GM23338 (cell line): Measurements from ENCODE around the gene ATP9B. TPM values are rescaled to one million over a fixed set of nuclear protein-coding genes. Genes with fewer than 3 reads are reported as not detected.

Experiments
- ATAC-seq: fragments of 200-7000 bp; cut with Tn5 transposase; 3 replicates; pipeline ENCODE4 v1.9.1; 2020
- DNase-seq: peaks from one replicate; pipeline ENCODE4 v3.0.0-alpha.2; 2015; ENCODE audit warnings: low spot score
- H2AFZ ChIP-seq: fragments of 200-600 bp; sonication (generic); 2 replicates; pipeline ENCODE4 v1.8.0; 2016; ENCODE audit warnings: antibody characterized with exemption, mild to moderate bottlenecking, moderate library complexity
- H3F3A ChIP-seq: fragments of 200-600 bp; sonication (generic); replicated peaks from 2 replicates; pipeline ENCODE4 v1.8.0; 2017; ENCODE audit warnings: antibody characterized with exemption, mixed run types, low read depth
- H3K27ac ChIP-seq: fragments of 200-600 bp; sonication (generic); 2 replicates; pipeline ENCODE4 v1.6.1; 2016; ENCODE audit warnings: low read depth
- H3K27me3 ChIP-seq: fragments of 200-600 bp; sonication (generic); 2 replicates; pipeline ENCODE4 v1.8.0; 2016; ENCODE audit warnings: mild to moderate bottlenecking, mixed run types, moderate library complexity; ENCODE audit not compliant: insufficient read depth
- H3K36me3 ChIP-seq: fragments of 200-600 bp; sonication (generic); 2 replicates; pipeline ENCODE4 v1.8.0; 2016; ENCODE audit warnings: mild to moderate bottlenecking; ENCODE audit not compliant: insufficient read depth
- H3K4me1 ChIP-seq: fragments of 200-600 bp; sonication (generic); 2 replicates; pipeline ENCODE4 v1.8.0; 2016; ENCODE audit warnings: mild to moderate bottlenecking, moderate library complexity; ENCODE audit not compliant: insufficient read depth
- H3K4me2 ChIP-seq: fragments of 200-600 bp; sonication (generic); 2 replicates; pipeline ENCODE4 v1.7.1; 2017; ENCODE audit warnings: mixed run types
- H3K4me3 ChIP-seq: fragments of 200-600 bp; sonication (generic); 2 replicates; pipeline ENCODE4 v1.6.1; 2016; ENCODE audit warnings: mixed run types
- H3K79me2 ChIP-seq: fragments of 200-600 bp; sonication (generic); replicated peaks from 2 replicates; pipeline ENCODE4 v1.8.0; 2017; ENCODE audit warnings: mild to moderate bottlenecking; ENCODE audit not compliant: insufficient read depth
- H3K9me2 ChIP-seq: fragments of 200-600 bp; sonication (generic); 2 replicates; pipeline ENCODE4 v1.8.0; 2017; ENCODE audit not compliant: insufficient read depth
- H4K20me1 ChIP-seq: fragments of 200-600 bp; sonication (generic); replicated peaks from 2 replicates; pipeline ENCODE4 v1.8.0; 2017; ENCODE audit warnings: mild to moderate bottlenecking; ENCODE audit not compliant: insufficient read depth
- H3K27ac Mint-ChIP-seq: 2 replicates; pipeline ENCODE4 v1.8.0; 2020; ENCODE audit warnings: inconsistent platforms, mild to moderate bottlenecking, moderate library complexity, mixed read lengths
- H3K27me3 Mint-ChIP-seq: 3 replicates; pipeline ENCODE4 v1.8.0; 2022; ENCODE audit warnings: low read depth, mild to moderate bottlenecking, moderate library complexity, mixed read lengths, inconsistent platforms; ENCODE audit not compliant: insufficient read depth, poor library complexity
- H3K36me3 Mint-ChIP-seq: 3 replicates; pipeline ENCODE4 v1.8.0; 2021; ENCODE audit warnings: low read depth, mild to moderate bottlenecking, inconsistent platforms, moderate library complexity, mixed read lengths
- H3K4me1 Mint-ChIP-seq: 3 replicates; pipeline ENCODE4 v1.8.0; 2020; ENCODE audit warnings: mild to moderate bottlenecking, inconsistent platforms, mixed read lengths
- H3K4me3 Mint-ChIP-seq: 3 replicates; pipeline ENCODE4 v1.8.0; 2021; ENCODE audit warnings: moderate library complexity, mild to moderate bottlenecking, inconsistent platforms, mixed read lengths
- H3K9me3 Mint-ChIP-seq: 3 replicates; pipeline ENCODE4 v1.8.0; 2020; ENCODE audit warnings: moderate library complexity, mild to moderate bottlenecking, inconsistent platforms, mixed read lengths
- CREB1 ChIP-seq: fragments of 250-450 bp; sonication (Bioruptor Pico); IDR thresholded peaks from 2 replicates; pipeline ENCODE4 v1.5.0; 2020; ENCODE audit warnings: low read depth, mild to moderate bottlenecking, moderate library complexity
- EZH2 ChIP-seq: fragments of 200-600 bp; sonication (generic); IDR thresholded peaks from one replicate; pipeline ENCODE4 v1.8.0; 2017; ENCODE audit warnings: antibody characterized with exemption, mild to moderate bottlenecking, low read depth; ENCODE audit not compliant: unreplicated experiment
- EZH2phosphoT487 ChIP-seq: fragments of 200-600 bp; sonication (generic); IDR thresholded peaks from one replicate; pipeline ENCODE4 v1.8.1; 2018; ENCODE audit warnings: antibody characterized with exemption; ENCODE audit not compliant: unreplicated experiment
- NANOG ChIP-seq: IDR thresholded peaks from 2 replicates; pipeline ENCODE4 v1.6.1; 2016; ENCODE audit warnings: antibody characterized with exemption, borderline replicate concordance
- STAT1 ChIP-seq: IDR thresholded peaks from one replicate; pipeline ENCODE4 v1.6.1; 2016; ENCODE audit warnings: antibody characterized with exemption; ENCODE audit not compliant: unreplicated experiment
- ZNF331 ChIP-seq: fragments of 250-450 bp; sonication (Bioruptor Pico); IDR thresholded peaks from 2 replicates; pipeline ENCODE4 v1.5.0; 2020; ENCODE audit warnings: low read depth, mild to moderate bottlenecking, moderate library complexity
- polyA plus RNA-seq: library from polyadenylated mRNA; unstranded; fragments of >200 nt; fragmentation: Nextera tagmentation; extraction: Ambion mirVana; gene quantifications from 2 replicates; pipeline ENCODE4 v1.2.1, GENCODE V29; 2016
- total RNA-seq: library from RNA; depleted of rRNA; stranded (reverse); fragments of >200 nt; shearing (Covaris generic); gene quantifications from 2 replicates; pipeline ENCODE4 v1.2.3, GENCODE V29; 2014
- TF ChIP-seq, protein P1 (sequence below): fragments of 250-450 bp; sonication (Bioruptor Pico); IDR thresholded peaks from 2 replicates; pipeline ENCODE4 v1.5.0; 2020; ENCODE audit warnings: mild to moderate bottlenecking, moderate library complexity
- TF ChIP-seq, protein P2 (sequence below), 2 experiments: fragments of 200-600 bp in 1 of 2; sonication (generic) in 1 of 2; conservative IDR thresholded peaks; 2 replicates each; pipeline versions ENCODE4 v1.5.1 to v1.6.1; 2016 to 2017; ENCODE audit warnings: antibody characterized with exemption in 2 of 2, low read depth in 2 of 2, mild to moderate bottlenecking in 2 of 2, moderate library complexity in 1 of 2
- TF ChIP-seq, protein P3 (sequence below): IDR thresholded peaks from one replicate; pipeline ENCODE4 v1.6.1; 2018; ENCODE audit warnings: antibody characterized with exemption; ENCODE audit not compliant: unreplicated experiment

The ATP9B gene
- total and polyA plus RNA-seq, 2 experiments from 2014 or later = 14.2 to 25.6 TPM

DNA sequence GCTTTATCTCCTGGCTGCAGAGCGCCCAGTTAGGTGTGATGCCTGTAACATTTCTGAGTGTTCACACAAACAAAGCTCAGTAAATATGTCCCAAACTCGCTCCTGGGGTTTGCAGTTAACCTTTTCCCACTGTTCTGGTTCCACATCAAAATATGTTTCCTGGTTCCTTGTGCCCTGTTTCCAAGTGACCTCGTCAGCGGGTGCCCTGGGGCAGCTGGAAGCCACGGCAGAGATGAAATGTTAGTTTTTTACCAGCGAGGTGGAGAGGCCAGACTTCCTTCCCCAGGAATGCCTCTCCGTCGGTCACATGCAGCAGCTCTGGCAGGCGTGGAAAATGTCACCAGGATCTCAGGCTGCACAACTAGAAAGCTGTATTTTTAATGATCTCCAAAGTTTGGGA, 344.7 kb downstream of the ATP9B start (continued):
- TF ChIP-seq, protein P1, sequence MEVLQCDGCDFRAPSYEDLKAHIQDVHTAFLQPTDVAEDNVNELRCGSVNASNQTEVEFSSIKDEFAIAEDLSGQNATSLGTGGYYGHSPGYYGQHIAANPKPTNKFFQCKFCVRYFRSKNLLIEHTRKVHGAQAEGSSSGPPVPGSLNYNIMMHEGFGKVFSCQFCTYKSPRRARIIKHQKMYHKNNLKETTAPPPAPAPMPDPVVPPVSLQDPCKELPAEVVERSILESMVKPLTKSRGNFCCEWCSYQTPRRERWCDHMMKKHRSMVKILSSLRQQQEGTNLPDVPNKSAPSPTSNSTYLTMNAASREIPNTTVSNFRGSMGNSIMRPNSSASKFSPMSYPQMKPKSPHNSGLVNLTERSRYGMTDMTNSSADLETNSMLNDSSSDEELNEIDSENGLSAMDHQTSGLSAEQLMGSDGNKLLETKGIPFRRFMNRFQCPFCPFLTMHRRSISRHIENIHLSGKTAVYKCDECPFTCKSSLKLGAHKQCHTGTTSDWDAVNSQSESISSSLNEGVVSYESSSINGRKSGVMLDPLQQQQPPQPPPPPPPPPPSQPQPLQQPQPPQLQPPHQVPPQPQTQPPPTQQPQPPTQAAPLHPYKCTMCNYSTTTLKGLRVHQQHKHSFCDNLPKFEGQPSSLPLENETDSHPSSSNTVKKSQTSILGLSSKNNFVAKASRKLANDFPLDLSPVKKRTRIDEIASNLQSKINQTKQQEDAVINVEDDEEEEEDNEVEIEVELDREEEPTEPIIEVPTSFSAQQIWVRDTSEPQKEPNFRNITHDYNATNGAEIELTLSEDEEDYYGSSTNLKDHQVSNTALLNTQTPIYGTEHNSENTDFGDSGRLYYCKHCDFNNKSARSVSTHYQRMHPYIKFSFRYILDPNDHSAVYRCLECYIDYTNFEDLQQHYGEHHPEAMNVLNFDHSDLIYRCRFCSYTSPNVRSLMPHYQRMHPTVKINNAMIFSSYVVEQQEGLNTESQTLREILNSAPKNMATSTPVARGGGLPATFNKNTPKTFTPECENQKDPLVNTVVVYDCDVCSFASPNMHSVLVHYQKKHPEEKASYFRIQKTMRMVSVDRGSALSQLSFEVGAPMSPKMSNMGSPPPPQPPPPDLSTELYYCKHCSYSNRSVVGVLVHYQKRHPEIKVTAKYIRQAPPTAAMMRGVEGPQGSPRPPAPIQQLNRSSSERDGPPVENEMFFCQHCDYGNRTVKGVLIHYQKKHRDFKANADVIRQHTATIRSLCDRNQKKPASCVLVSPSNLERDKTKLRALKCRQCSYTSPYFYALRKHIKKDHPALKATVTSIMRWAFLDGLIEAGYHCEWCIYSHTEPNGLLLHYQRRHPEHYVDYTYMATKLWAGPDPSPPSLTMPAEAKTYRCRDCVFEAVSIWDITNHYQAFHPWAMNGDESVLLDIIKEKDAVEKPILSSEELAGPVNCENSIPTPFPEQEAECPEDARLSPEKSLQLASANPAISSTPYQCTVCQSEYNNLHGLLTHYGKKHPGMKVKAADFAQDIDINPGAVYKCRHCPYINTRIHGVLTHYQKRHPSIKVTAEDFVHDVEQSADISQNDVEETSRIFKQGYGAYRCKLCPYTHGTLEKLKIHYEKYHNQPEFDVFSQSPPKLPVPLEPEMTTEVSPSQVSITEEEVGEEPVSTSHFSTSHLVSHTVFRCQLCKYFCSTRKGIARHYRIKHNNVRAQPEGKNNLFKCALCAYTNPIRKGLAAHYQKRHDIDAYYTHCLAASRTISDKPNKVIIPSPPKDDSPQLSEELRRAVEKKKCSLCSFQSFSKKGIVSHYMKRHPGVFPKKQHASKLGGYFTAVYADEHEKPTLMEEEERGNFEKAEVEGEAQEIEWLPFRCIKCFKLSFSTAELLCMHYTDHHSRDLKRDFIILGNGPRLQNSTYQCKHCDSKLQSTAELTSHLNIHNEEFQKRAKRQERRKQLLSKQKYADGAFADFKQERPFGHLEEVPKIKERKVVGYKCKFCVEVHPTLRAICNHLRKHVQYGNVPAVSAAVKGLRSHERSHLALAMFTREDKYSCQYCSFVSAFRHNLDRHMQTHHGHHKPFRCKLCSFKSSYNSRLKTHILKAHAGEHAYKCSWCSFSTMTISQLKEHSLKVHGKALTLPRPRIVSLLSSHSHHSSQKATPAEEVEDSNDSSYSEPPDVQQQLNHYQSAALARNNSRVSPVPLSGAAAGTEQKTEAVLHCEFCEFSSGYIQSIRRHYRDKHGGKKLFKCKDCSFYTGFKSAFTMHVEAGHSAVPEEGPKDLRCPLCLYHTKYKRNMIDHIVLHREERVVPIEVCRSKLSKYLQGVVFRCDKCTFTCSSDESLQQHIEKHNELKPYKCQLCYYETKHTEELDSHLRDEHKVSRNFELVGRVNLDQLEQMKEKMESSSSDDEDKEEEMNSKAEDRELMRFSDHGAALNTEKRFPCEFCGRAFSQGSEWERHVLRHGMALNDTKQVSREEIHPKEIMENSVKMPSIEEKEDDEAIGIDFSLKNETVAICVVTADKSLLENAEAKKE (CRISPR knock-in tag) = no peak
- TF ChIP-seq ZNF331 (CRISPR knock-in tag) (no peak), EZH2 (no peak), EZH2phosphoT487 (no peak), STAT1 (no peak), CREB1 (CRISPR knock-in tag) (no peak)

DNA sequence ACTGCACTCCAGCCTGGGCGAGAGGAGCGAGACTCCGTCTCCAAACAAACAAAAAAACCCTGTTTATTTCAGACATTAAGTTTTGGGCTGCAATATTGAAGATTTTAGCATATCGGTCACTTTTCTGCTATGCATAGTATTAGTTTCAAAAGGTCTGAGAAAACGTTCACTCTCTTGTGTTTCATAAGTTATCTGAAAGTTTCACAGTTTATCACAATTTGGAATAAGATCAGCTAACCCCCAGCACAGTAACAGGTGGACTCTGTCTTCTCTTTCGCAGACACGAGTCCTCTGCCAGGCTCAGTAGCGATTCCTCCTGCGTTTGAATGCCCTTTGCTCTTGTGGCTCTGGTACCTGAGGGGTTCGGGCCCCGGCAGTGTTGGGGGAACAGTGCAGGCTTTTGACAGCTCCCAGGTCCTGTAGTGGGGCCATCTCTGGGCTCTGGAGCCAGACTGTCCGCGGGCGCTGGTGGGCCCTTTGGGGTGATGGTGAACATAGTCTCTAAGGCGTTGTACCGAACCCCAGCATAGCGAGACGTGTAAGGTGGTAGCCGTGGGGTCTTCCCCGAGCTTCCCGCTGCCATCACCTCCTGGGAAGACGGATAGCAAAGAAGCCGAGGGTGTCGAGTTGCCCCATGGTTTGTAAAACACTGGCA, 347.0 kb downstream of the ATP9B start:
- Mint-ChIP-seq H3K4me1 (peaks cover 10% of the 10 kb centered on the region), H3K27ac (no peak overlapping the region), H3K27me3 (peaks cover 21% of the 10 kb centered on the region), H3K4me3 (no peak overlapping the region), H3K9me3 (no peaks in the 10 kb centered on the region; the same call in 2 of the 3 replicates), H3K36me3 (peaks cover 16% of the 10 kb centered on the region)
- Histone ChIP-seq H4K20me1 (no peaks in the 10 kb centered on the region), H3K9me2 (no peaks in the 10 kb centered on the region), H3K4me2 (no peak overlapping the region), H3K27me3 (no peaks in the 10 kb centered on the region), H3K4me1 (no peaks in the 10 kb centered on the region; the same call in 1 of the 2 replicates), H2AFZ (no peak overlapping the region), H3K27ac (no peak overlapping the region), H3K36me3 (no peaks in the 10 kb centered on the region), H3K4me3 (no peak overlapping the region), H3F3A (no peaks in the 10 kb centered on the region), H3K79me2 (no peaks in the 10 kb centered on the region)
- ATAC-seq = no peak
- DNase-seq = no peak
- TF ChIP-seq NANOG = no peak
- TF ChIP-seq, protein P2, sequence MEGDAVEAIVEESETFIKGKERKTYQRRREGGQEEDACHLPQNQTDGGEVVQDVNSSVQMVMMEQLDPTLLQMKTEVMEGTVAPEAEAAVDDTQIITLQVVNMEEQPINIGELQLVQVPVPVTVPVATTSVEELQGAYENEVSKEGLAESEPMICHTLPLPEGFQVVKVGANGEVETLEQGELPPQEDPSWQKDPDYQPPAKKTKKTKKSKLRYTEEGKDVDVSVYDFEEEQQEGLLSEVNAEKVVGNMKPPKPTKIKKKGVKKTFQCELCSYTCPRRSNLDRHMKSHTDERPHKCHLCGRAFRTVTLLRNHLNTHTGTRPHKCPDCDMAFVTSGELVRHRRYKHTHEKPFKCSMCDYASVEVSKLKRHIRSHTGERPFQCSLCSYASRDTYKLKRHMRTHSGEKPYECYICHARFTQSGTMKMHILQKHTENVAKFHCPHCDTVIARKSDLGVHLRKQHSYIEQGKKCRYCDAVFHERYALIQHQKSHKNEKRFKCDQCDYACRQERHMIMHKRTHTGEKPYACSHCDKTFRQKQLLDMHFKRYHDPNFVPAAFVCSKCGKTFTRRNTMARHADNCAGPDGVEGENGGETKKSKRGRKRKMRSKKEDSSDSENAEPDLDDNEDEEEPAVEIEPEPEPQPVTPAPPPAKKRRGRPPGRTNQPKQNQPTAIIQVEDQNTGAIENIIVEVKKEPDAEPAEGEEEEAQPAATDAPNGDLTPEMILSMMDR (conservative IDR thresholded peaks at IDR 0.05; ENCODE audit: low read depth in 2 of 2) = no peak
- TF ChIP-seq, protein P3, sequence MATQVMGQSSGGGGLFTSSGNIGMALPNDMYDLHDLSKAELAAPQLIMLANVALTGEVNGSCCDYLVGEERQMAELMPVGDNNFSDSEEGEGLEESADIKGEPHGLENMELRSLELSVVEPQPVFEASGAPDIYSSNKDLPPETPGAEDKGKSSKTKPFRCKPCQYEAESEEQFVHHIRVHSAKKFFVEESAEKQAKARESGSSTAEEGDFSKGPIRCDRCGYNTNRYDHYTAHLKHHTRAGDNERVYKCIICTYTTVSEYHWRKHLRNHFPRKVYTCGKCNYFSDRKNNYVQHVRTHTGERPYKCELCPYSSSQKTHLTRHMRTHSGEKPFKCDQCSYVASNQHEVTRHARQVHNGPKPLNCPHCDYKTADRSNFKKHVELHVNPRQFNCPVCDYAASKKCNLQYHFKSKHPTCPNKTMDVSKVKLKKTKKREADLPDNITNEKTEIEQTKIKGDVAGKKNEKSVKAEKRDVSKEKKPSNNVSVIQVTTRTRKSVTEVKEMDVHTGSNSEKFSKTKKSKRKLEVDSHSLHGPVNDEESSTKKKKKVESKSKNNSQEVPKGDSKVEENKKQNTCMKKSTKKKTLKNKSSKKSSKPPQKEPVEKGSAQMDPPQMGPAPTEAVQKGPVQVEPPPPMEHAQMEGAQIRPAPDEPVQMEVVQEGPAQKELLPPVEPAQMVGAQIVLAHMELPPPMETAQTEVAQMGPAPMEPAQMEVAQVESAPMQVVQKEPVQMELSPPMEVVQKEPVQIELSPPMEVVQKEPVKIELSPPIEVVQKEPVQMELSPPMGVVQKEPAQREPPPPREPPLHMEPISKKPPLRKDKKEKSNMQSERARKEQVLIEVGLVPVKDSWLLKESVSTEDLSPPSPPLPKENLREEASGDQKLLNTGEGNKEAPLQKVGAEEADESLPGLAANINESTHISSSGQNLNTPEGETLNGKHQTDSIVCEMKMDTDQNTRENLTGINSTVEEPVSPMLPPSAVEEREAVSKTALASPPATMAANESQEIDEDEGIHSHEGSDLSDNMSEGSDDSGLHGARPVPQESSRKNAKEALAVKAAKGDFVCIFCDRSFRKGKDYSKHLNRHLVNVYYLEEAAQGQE = no peak
